K562 (cell line): ENCODE data around the gene ZNF768. TPM values are rescaled to one million over a fixed set of nuclear protein-coding genes. Genes with fewer than 3 reads are reported as not detected.

Experiments used
- ARNT ChIP-seq, 2 experiments: fragments of 450-650 bp; IDR thresholded peaks; 2 replicates each; pipeline ENCODE4 v1.6.1; 2016; ENCODE audit warnings: mild to moderate bottlenecking in 1 of 2
- CREM ChIP-seq: IDR thresholded peaks from 2 replicates; pipeline ENCODE4 v1.6.1; 2014; ENCODE audit warnings: antibody characterized with exemption, low read depth
- E2F6 ChIP-seq, 2 experiments: IDR thresholded peaks; 2 replicates each; pipeline ENCODE4 v1.6.1; 2011; ENCODE audit warnings: borderline replicate concordance in 1 of 2, control low read depth in 1 of 2, low read depth in 1 of 2, low read length in 1 of 2, mild to moderate bottlenecking in 1 of 2, mixed read lengths in 1 of 2, moderate library complexity in 1 of 2; ENCODE audit not compliant: insufficient read depth in 1 of 2, insufficient read length in 1 of 2, poor library complexity in 1 of 2, severe bottlenecking in 1 of 2; ENCODE audit errors: extremely low read depth in 1 of 2
- EGR1 ChIP-seq: fragments of 450-650 bp; conservative IDR thresholded peaks from 2 replicates; pipeline ENCODE4 v1.6.1; 2017; ENCODE audit warnings: mild to moderate bottlenecking
- HBP1 ChIP-seq: fragments of 450-650 bp; formaldehyde crosslinking; IDR thresholded peaks from 2 replicates; pipeline ENCODE4 v1.4.0; 2022; ENCODE audit warnings: missing genetic modification characterization
- KLF13 ChIP-seq: fragments of 450-650 bp; IDR thresholded peaks from 2 replicates; pipeline ENCODE4 v1.6.1; 2016; ENCODE audit warnings: missing genetic modification characterization, low read depth, mild to moderate bottlenecking, missing compliant biosample characterization, moderate library complexity, borderline replicate concordance
- POLR2G ChIP-seq: fragments of 200-400 bp; formaldehyde crosslinking; IDR thresholded peaks from 2 replicates; pipeline ENCODE4 v1.6.1; 2017; ENCODE audit warnings: low read depth, mild to moderate bottlenecking, antibody characterized with exemption, low read length, moderate library complexity
- PTBP1 ChIP-seq: fragments of 200-400 bp; formaldehyde crosslinking; IDR thresholded peaks from 2 replicates; pipeline ENCODE4 v1.6.1; 2017; ENCODE audit warnings: low read depth, low read length
- RBM14 ChIP-seq: fragments of 200-400 bp; formaldehyde crosslinking; IDR thresholded peaks from 2 replicates; pipeline ENCODE4 v1.6.1; 2018; ENCODE audit warnings: low read depth, mild to moderate bottlenecking, low read length, moderate library complexity, borderline replicate concordance; ENCODE audit not compliant: insufficient read depth
- RBM22 ChIP-seq: fragments of 200-400 bp; formaldehyde crosslinking; IDR thresholded peaks from 2 replicates; pipeline ENCODE4 v1.6.1; 2018; ENCODE audit warnings: low read length, low read depth; ENCODE audit not compliant: poor library complexity, severe bottlenecking
- TFAP4 ChIP-seq: sonication (generic); formaldehyde crosslinking; IDR thresholded peaks from 2 replicates; pipeline ENCODE4 v1.8.0; 2022; ENCODE audit warnings: missing genetic modification reagents, mild to moderate bottlenecking, moderate library complexity, borderline replicate concordance
- ZNF140 ChIP-seq: fragments of 250-450 bp; sonication (Bioruptor Pico); IDR thresholded peaks from 2 replicates; pipeline ENCODE4 v1.8.0; 2021; ENCODE audit warnings: moderate library complexity, mild to moderate bottlenecking, inconsistent platforms
- ZNF407 ChIP-seq: fragments of 450-650 bp; IDR thresholded peaks from 2 replicates; pipeline ENCODE4 v1.6.1; 2016; ENCODE audit warnings: low read depth
- polyA plus RNA-seq, 8 experiments: library from polyadenylated mRNA; depleted of rRNA in 4 of 8; stranded (reverse) in 5 of 8; unstranded in 3 of 8; fragments of >200 nt; fragmentation: Nextera tagmentation in 2 of 8; fragmentation: Illumina TruSeq in 1 of 8; extraction: Ambion mirVana in 2 of 8; extraction: Trizol in 1 of 8; gene quantifications; 2 replicates each; pipeline versions ENCODE4 v1.2.1 to v1.2.3, GENCODE V29; 2011 to 2014; ENCODE audit warnings: inconsistent platforms in 1 of 8, missing spikeins in 1 of 8
- total RNA-seq, 7 experiments: library from RNA; depleted of rRNA in 6 of 7; stranded (reverse); fragments of >200 nt in 6 of 7; fragmentation: Illumina TruSeq in 2 of 7; extraction: Trizol in 2 of 7; gene quantifications; 2 replicates each; pipeline versions ENCODE4 v1.2.1 to v1.2.3, GENCODE V29; 2011 to 2021; ENCODE audit warnings: low replicate concordance in 1 of 7

The ZNF768 gene
- total and polyA plus RNA-seq, 9 of the 15 experiments (the other 6 are each of a cell fraction or from before 2014, with no cell fraction given), result 0.13 to 50.7 (median 26.9) TPM

GRCh38 chr16:30571445-30572322 is 45.3 kb upstream of the ZNF768 start, which contains the start of gene ZNF688 (continued):
- TF ChIP-seq TFAP4, result peak; percentile 85
- TF ChIP-seq EGR1, result no peak
- 0 out of 2 replicates have a peak, but pooled peaks have one; percentile 42 for TF ChIP-seq KLF13 (tag)
- peak; percentile 86 for TF ChIP-seq CREM
- peak; percentile 81 for TF ChIP-seq POLR2G
- TF ChIP-seq PTBP1, result no peak
- TF ChIP-seq RBM14, result no peak
- no peak for TF ChIP-seq ZNF140 (CRISPR knock-in tag)
- 0 out of 4 replicates have a peak, but pooled peaks of 1 of the 2 experiments have one; percentile 56 for TF ChIP-seq ARNT (IDR thresholded peaks at IDR 0.05)
- no peak for TF ChIP-seq RBM22
- TF ChIP-seq E2F6 (IDR thresholded peaks at IDR 0.05; ENCODE audit: borderline replicate concordance in 1 of 2, extremely low read depth in 1 of 2, insufficient read depth in 1 of 2, insufficient read length in 1 of 2, low read depth in 1 of 2, low read length in 1 of 2, poor library complexity in 1 of 2, severe bottlenecking in 1 of 2), result peak; percentile 9 to 80
- TF ChIP-seq ZNF407, result no peak
- TF ChIP-seq HBP1 (CRISPR knock-in tag), result no peak
